Measurements from ENCODE around the gene PON2.

DNA sequence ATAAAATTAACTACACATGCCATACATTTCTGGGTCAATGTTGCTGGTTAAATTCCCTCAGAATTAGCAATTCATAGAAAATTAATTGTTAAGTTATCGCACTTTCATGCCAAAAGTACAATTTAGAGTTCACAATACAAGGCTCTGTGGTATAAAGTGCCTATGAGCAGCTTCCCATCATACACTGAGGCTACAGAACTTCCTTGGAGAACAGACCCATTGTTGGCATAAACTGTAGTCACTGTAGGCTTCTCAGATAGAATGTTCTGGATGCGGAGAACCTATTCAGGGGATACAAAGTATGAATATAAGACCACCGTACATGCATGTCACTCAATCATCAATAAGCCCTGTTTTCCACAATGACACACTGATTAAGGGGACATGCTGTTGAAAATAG is 29.6 kb downstream of the PON2 start:
- TF ChIP-seq EP300 (IDR thresholded peaks at IDR 0.05) = no peak
- TF ChIP-seq, protein P1, sequence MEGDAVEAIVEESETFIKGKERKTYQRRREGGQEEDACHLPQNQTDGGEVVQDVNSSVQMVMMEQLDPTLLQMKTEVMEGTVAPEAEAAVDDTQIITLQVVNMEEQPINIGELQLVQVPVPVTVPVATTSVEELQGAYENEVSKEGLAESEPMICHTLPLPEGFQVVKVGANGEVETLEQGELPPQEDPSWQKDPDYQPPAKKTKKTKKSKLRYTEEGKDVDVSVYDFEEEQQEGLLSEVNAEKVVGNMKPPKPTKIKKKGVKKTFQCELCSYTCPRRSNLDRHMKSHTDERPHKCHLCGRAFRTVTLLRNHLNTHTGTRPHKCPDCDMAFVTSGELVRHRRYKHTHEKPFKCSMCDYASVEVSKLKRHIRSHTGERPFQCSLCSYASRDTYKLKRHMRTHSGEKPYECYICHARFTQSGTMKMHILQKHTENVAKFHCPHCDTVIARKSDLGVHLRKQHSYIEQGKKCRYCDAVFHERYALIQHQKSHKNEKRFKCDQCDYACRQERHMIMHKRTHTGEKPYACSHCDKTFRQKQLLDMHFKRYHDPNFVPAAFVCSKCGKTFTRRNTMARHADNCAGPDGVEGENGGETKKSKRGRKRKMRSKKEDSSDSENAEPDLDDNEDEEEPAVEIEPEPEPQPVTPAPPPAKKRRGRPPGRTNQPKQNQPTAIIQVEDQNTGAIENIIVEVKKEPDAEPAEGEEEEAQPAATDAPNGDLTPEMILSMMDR (IDR thresholded peaks at IDR 0.05) = no peak

Measured in upper lobe of left lung (tissue), 4 donors.